K562 (cell line): ENCODE measurements around the gene HCN3. TPM values are rescaled to one million over a fixed set of nuclear protein-coding genes. Genes with fewer than 3 reads are reported as not detected.

Experiments
- ARHGAP35 ChIP-seq: fragments of 450-650 bp; IDR thresholded peaks from 2 replicates; pipeline ENCODE4 v1.6.1; 2018; ENCODE audit not compliant: partially characterized antibody
- BACH1 ChIP-seq: fragments of 200-800 bp; sonication (Bioruptor generic); IDR thresholded peaks from 2 replicates; pipeline ENCODE4 v1.6.1; 2016; ENCODE audit warnings: missing genetic modification characterization, missing compliant biosample characterization
- BHLHE40 ChIP-seq: IDR thresholded peaks from 2 replicates; pipeline ENCODE4 v1.6.1; 2011; ENCODE audit warnings: low read length, improper control_type of control experiment
- CBFA2T3 ChIP-seq: fragments of 450-650 bp; IDR thresholded peaks from 2 replicates; pipeline ENCODE4 v1.6.1; 2017
- CBX2 ChIP-seq: fragments of 200-600 bp; sonication (generic); IDR thresholded peaks from one replicate; pipeline ENCODE4 v1.6.1; 2012; ENCODE audit warnings: mild to moderate bottlenecking, low read length, inconsistent platforms; ENCODE audit not compliant: insufficient read depth, poor library complexity, severe bottlenecking
- CREBBP ChIP-seq: IDR thresholded peaks from one replicate; pipeline ENCODE4 v1.6.1; 2012; ENCODE audit warnings: low read depth, mild to moderate bottlenecking, control low read depth, inconsistent platforms, low read length
- DIDO1 ChIP-seq: fragments of 450-650 bp; IDR thresholded peaks from 2 replicates; pipeline ENCODE4 v1.6.1; 2016; ENCODE audit warnings: low read depth, missing biosample characterization, missing genetic modification characterization
- ELF1 ChIP-seq: fragments of 200-800 bp; sonication (Bioruptor generic); IDR thresholded peaks from 2 replicates; pipeline ENCODE4 v1.6.1; 2016; ENCODE audit warnings: missing genetic modification characterization, missing compliant biosample characterization
- ETV1 ChIP-seq: fragments of 450-650 bp; conservative IDR thresholded peaks from 2 replicates; pipeline ENCODE4 v1.6.1; 2016; ENCODE audit warnings: missing genetic modification characterization, control low read depth, low read depth, missing compliant biosample characterization
- GATAD2B ChIP-seq: fragments of 450-650 bp; IDR thresholded peaks from 2 replicates; pipeline ENCODE4 v1.6.1; 2017; ENCODE audit warnings: mild to moderate bottlenecking, borderline replicate concordance
- HDAC2 ChIP-seq: fragments of 450-650 bp; IDR thresholded peaks from 2 replicates; pipeline ENCODE4 v1.6.1; 2016; ENCODE audit warnings: mild to moderate bottlenecking
- MEF2D ChIP-seq: conservative IDR thresholded peaks from 2 replicates; pipeline ENCODE4 v1.6.1; 2016; ENCODE audit warnings: low read depth, missing genetic modification characterization, missing compliant biosample characterization
- MYBL2 ChIP-seq, 2 experiments: fragments of 450-650 bp in 1 of 2; sonication (generic) in 1 of 2; formaldehyde crosslinking in 1 of 2; IDR thresholded peaks; 2 replicates each; pipeline versions ENCODE4 v1.6.1 to v1.8.1; 2017 to 2022; ENCODE audit warnings: borderline replicate concordance in 1 of 2, inconsistent platforms in 1 of 2, low read depth in 1 of 2, mild to moderate bottlenecking in 1 of 2, missing genetic modification reagents in 1 of 2, moderate library complexity in 1 of 2
- NFIC ChIP-seq: fragments of 450-650 bp; IDR thresholded peaks from 2 replicates; pipeline ENCODE4 v1.6.1; 2017; ENCODE audit warnings: mild to moderate bottlenecking, inconsistent platforms
- NR4A1 ChIP-seq, 2 experiments: fragments of 250-450 bp in 1 of 2; fragments of 450-650 bp in 1 of 2; sonication (Bioruptor Pico) in 1 of 2; IDR thresholded peaks; 2 replicates each; pipeline versions ENCODE4 v1.4.0 to v1.6.1; 2016 to 2020; ENCODE audit warnings: mild to moderate bottlenecking in 2 of 2, missing compliant biosample characterization in 1 of 2, missing genetic modification characterization in 1 of 2, moderate library complexity in 1 of 2
- PML ChIP-seq: IDR thresholded peaks from 2 replicates; pipeline ENCODE4 v1.6.1; 2012; ENCODE audit warnings: low read length, inconsistent platforms
- POLR3G ChIP-seq: IDR thresholded peaks from 2 replicates; pipeline ENCODE4 v1.6.1; 2011; ENCODE audit not compliant: insufficient read length, insufficient replicate concordance; ENCODE audit errors: extremely low read depth
- RBM25 ChIP-seq: fragments of 200-400 bp; formaldehyde crosslinking; IDR thresholded peaks from 2 replicates; pipeline ENCODE4 v1.6.1; 2018; ENCODE audit warnings: low read length, low read depth, moderate library complexity; ENCODE audit not compliant: severe bottlenecking
- SMAD1 ChIP-seq: fragments of 150-350 bp; IDR thresholded peaks from 2 replicates; pipeline ENCODE4 v1.6.1; 2014; ENCODE audit warnings: low read length, low read depth; ENCODE audit not compliant: partially characterized antibody
- SRSF3 ChIP-seq: fragments of 200-400 bp; formaldehyde crosslinking; IDR thresholded peaks from 2 replicates; pipeline ENCODE4 v1.6.1; 2016; ENCODE audit warnings: mild to moderate bottlenecking, low read length, moderate library complexity; ENCODE audit not compliant: insufficient read depth
- TCF3 ChIP-seq: sonication (generic); formaldehyde crosslinking; IDR thresholded peaks from 2 replicates; pipeline ENCODE4 v1.4.0; 2020; ENCODE audit warnings: mild to moderate bottlenecking, missing genetic modification reagents
- U2AF2 ChIP-seq: fragments of 200-400 bp; formaldehyde crosslinking; optimal IDR thresholded peaks from 2 replicates; pipeline ENCODE3; 2017; ENCODE audit warnings: low read depth, mild to moderate bottlenecking, low read length
- XRCC3 ChIP-seq: fragments of 450-650 bp; IDR thresholded peaks from 2 replicates; pipeline ENCODE4 v1.6.1; 2017; ENCODE audit warnings: mild to moderate bottlenecking, moderate library complexity
- ZKSCAN3 ChIP-seq: fragments of 250-450 bp; sonication (Bioruptor Pico); IDR thresholded peaks from 2 replicates; pipeline ENCODE4 v1.4.0; 2020
- ZNF165 ChIP-seq: fragments of 250-450 bp; sonication (Bioruptor Pico); IDR thresholded peaks from 2 replicates; pipeline ENCODE4 v1.4.0; 2020; ENCODE audit warnings: borderline replicate concordance
- ZNF175 ChIP-seq: fragments of 200-800 bp; sonication (Bioruptor generic); IDR thresholded peaks from 2 replicates; pipeline ENCODE4 v1.6.1; 2016; ENCODE audit warnings: low read depth, mild to moderate bottlenecking, missing genetic modification characterization, missing compliant biosample characterization
- ZNF444 ChIP-seq: fragments of 250-450 bp; sonication (Bioruptor Pico); IDR thresholded peaks from 2 replicates; pipeline ENCODE4 v1.4.0; 2020; ENCODE audit warnings: mild to moderate bottlenecking, moderate library complexity
- ZNF644 ChIP-seq: fragments of 200-800 bp; sonication (Bioruptor generic); IDR thresholded peaks from 2 replicates; pipeline ENCODE4 v1.6.1; 2016; ENCODE audit warnings: low read depth, missing genetic modification characterization, missing compliant biosample characterization
- ZNF695 ChIP-seq: fragments of 450-650 bp; formaldehyde crosslinking; IDR thresholded peaks from 2 replicates; pipeline ENCODE4 v1.4.0; 2020; ENCODE audit warnings: mild to moderate bottlenecking, moderate library complexity
- polyA plus RNA-seq, 8 experiments: library from polyadenylated mRNA; depleted of rRNA in 4 of 8; stranded (reverse) in 5 of 8; unstranded in 3 of 8; fragments of >200 nt; fragmentation: Nextera tagmentation in 2 of 8; fragmentation: Illumina TruSeq in 1 of 8; extraction: Ambion mirVana in 2 of 8; extraction: Trizol in 1 of 8; gene quantifications; 2 replicates each; pipeline versions ENCODE4 v1.2.1 to v1.2.3, GENCODE V29; 2011 to 2014; ENCODE audit warnings: inconsistent platforms in 1 of 8, missing spikeins in 1 of 8
- total RNA-seq, 7 experiments: library from RNA; depleted of rRNA in 6 of 7; stranded (reverse); fragments of >200 nt in 6 of 7; fragmentation: Illumina TruSeq in 2 of 7; extraction: Trizol in 2 of 7; gene quantifications; 2 replicates each; pipeline versions ENCODE4 v1.2.1 to v1.2.3, GENCODE V29; 2011 to 2021; ENCODE audit warnings: low replicate concordance in 1 of 7
- TF ChIP-seq, protein P1 (sequence below): fragments of 250-450 bp; sonication (Bioruptor Pico); IDR thresholded peaks from 2 replicates; pipeline ENCODE4 v1.5.0; 2021

Gene HCN3
- total and polyA plus RNA-seq, 9 of the 15 experiments (the other 6 are each of a cell fraction or from before 2014, with no cell fraction given) = 0.91 to 9.7 (median 3.9) TPM

DNA sequence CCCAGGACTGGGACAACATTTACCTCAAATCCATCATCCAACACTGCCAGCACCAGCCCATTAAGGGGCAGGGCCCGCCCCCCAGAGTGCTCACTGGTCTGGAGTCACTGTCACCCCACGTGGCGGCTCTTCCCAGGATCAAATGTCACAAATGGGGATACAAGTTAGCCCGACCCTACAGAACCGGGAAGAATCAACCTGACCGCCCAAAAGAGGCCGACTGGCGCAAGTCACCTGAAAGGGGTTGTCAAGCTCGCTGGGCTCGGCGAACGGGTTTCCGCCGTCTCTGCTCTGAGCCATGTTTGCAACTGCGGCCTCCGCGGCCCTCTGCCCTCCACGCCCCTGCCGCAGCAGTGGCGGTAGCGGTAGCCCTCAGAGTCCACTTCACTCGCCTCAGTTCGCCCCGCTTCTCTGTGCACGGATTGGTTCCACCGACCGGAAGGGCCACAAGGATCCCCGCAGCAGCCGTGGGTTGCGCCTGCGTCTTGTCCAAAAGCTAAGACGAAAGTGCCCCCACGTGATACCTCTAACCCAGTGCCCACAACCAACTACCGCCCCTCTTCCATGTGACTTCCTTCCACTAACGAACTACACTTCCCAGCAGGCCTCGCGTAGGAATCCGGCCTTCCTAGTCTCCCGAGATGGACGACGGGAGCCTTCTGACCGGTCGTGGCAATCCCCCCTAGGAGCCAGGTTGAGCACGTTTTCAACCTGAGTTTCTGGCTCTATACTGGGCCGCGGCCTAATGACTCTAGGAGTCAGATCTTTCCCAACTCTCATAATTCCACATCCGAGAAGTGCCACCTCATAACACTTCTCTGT lies 15.2 kb upstream of the HCN3 start, which contains the start of gene SCAMP3 (continued):
- no peak for TF ChIP-seq CBX2
- no peak for TF ChIP-seq RBM25
- no peak; the same call in none of the 2 replicates for TF ChIP-seq PML
- no peak; the same call in 1 of the 2 replicates for TF ChIP-seq NFIC
- TF ChIP-seq TCF3 = no peak
- no peak for TF ChIP-seq ZNF644 (tag)
- peak; percentile 93 for TF ChIP-seq ELF1 (tag)
- TF ChIP-seq ZNF165 (CRISPR knock-in tag) = 0 out of 2 replicates have a peak, but pooled peaks have one; percentile 6
- TF ChIP-seq ARHGAP35 = no peak
- TF ChIP-seq BHLHE40 = peak; percentile 67
- TF ChIP-seq U2AF2 = no peak
- TF ChIP-seq SRSF3 = no peak
- TF ChIP-seq, protein P1, sequence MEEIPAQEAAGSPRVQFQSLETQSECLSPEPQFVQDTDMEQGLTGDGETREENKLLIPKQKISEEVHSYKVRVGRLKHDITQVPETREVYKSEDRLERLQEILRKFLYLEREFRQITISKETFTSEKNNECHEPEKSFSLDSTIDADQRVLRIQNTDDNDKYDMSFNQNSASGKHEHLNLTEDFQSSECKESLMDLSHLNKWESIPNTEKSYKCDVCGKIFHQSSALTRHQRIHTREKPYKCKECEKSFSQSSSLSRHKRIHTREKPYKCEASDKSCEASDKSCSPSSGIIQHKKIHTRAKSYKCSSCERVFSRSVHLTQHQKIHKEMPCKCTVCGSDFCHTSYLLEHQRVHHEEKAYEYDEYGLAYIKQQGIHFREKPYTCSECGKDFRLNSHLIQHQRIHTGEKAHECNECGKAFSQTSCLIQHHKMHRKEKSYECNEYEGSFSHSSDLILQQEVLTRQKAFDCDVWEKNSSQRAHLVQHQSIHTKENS = peak; percentile 95
- TF ChIP-seq XRCC3 = no peak
- no peak; the same call in 1 of the 2 replicates for TF ChIP-seq ZNF444 (CRISPR knock-in tag)
- TF ChIP-seq BACH1 (tag) = no peak
- TF ChIP-seq HDAC2 = peak; percentile 80; the same call in 1 of the 2 replicates
- no peak for TF ChIP-seq GATAD2B
- TF ChIP-seq ZNF175 = no peak
- TF ChIP-seq DIDO1 (tag) = no peak
- TF ChIP-seq POLR3G = no peak
- no peak for TF ChIP-seq CBFA2T3
- 0 out of 2 replicates have a peak, but pooled peaks have one; percentile 20 for TF ChIP-seq ZNF695 (CRISPR knock-in tag)
- no peak for TF ChIP-seq CREBBP
- peak; percentile 80 for TF ChIP-seq ETV1 (tag)
- no peak for TF ChIP-seq NR4A1 (CRISPR knock-in tag; IDR thresholded peaks at IDR 0.05)
- TF ChIP-seq NR4A1 (tag; IDR thresholded peaks at IDR 0.05) = no peak
- TF ChIP-seq SMAD1 = no peak
- no peak for TF ChIP-seq ZKSCAN3 (CRISPR knock-in tag)
- no peak for TF ChIP-seq MEF2D (tag)
- TF ChIP-seq MYBL2 (IDR thresholded peaks at IDR 0.05; ENCODE audit: low read depth) = no peak
- no peak for TF ChIP-seq MYBL2 (CRISPR knock-in tag; IDR thresholded peaks at IDR 0.05; ENCODE audit: borderline replicate concordance)
